ENCODE measurements around the gene KDM3B.
A peak's percentile ranks its signal among the peaks of the same experiment; 100 is the strongest.
"Not testable (repeated sequence)": the region's sequence is repeated elsewhere in the genome, so short reads cannot be mapped to it uniquely, and the experiment has no call there.

The KDM3B gene

DNA sequence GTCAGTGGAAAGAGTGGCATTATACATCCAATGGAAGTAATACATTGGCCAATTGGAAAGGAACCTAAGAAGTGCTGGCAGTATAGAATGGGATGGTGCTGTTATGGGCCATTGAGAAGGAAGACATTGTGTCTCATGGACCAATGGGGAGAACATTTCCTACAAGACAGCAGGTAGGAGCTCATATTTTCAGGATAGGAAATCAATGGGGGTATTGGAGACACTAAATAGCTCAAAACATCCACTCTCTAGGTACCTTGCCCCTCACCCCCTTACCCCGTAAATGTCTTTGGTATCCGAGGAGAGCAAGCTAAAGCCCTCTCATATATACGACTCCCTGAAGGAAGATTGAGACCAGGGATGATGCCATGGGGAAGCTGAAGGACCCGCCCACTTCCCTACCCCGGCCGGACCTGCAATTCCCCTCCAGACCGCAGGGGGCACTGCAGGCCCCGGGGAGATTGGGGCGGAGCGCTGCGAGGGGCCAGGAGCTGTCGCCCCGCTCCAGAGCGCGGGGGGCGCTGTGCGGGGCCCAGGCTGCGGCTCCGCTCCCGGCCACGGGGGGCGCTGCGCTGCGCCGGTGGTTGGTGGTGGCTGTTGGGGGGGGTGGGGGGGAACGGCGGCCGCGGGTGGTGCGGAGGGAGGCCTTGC is at the start of gene KDM3B:
TSS of gene KDM3B (plus strand) at position 615 of the 651 bp plus-strand sequence. CDS start 111 bp downstream, outside the sequence.
- DNase-seq = peak; percentile 36

- no peak for DNase-seq
These were observed 49.1 kb upstream of the KDM3B start for GRCh38 chr5:138303372-138303771.

DNA sequence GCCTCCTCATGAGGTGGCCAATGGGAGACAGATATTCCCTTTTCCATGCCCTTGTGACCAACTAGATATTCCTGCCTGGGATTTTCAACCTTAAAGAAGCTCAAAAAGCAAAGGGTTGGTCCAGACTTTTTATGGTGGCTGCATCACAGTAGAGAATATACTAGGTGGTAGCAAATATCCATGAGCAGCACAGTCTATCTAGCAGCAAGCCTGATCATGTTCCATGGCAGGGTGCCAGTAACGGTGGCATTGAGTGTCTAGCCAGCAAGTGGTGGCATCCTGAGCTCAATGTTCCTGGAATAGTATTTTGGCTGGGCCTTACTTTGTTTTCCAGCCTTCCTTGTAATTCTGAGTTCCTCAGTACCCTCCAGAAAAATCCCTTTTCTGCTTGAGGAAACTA is 46.7 kb upstream of the KDM3B start:
- peak; percentile 66 for DNase-seq

- DNase-seq = no peak
These were observed 36.7 kb upstream of the KDM3B start for GRCh38 chr5:138315751-138316278.

GRCh38 chr5:138316355-138316754 is 36.1 kb upstream of the KDM3B start:
- DNase-seq = no peak

GRCh38 chr5:138318211-138318610 is 34.3 kb upstream of the KDM3B start:
- DNase-seq = not testable (repeated sequence)

GRCh38 chr5:138330813-138331448 is 21.6 kb upstream of the KDM3B start:
- no peak for DNase-seq

DNA sequence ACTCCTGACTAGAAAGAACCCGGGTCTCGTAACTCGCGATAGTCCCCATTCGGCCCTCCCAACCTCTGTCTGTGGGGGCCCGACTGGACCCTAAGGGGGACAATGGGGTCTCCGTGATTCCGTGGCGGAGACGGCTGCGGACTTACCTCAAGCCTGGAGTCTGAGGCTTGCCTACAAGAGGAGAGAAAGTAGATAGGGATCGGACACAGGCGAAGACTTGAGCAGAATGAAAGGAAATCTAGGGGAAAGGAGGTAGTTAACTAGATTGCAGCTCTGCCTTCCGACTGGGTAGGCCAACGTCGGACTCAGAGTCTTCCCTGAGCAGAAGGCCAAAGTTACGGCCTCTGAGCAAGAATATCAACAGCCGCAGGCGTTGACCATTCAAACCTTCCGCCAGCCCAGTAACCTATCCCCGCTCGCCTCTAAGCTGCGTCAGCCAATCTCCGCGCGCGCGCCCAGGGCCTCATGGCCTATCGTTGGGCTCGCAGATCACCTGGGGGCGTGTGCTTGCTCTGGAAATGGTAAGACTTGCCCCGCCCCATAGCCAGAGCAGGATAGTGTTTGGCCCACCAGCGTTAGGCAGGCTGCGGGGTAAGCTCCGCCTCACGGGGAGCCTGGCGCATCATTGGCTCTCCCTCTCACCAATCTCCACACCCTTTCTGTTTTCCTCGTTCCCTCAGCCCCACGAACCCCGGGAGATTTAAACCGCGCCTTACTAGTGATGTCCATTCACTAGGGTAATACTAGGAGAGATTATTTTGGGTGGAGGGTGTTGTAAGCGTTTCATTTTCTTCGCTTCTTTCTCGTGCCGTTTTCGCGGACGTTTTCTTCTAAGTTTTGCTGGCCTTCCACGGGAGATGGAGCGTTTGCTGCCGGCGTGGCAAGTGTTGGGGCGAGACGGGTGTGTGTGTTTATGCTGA is 20.8 kb upstream of the KDM3B start, which contains the start of gene CDC25C:
TSS of gene CDC25C (minus strand) at position 356 of the 920 bp plus-strand sequence. CDS start 624 bp downstream, outside the sequence.
- peak; percentile 94 for DNase-seq

DNA sequence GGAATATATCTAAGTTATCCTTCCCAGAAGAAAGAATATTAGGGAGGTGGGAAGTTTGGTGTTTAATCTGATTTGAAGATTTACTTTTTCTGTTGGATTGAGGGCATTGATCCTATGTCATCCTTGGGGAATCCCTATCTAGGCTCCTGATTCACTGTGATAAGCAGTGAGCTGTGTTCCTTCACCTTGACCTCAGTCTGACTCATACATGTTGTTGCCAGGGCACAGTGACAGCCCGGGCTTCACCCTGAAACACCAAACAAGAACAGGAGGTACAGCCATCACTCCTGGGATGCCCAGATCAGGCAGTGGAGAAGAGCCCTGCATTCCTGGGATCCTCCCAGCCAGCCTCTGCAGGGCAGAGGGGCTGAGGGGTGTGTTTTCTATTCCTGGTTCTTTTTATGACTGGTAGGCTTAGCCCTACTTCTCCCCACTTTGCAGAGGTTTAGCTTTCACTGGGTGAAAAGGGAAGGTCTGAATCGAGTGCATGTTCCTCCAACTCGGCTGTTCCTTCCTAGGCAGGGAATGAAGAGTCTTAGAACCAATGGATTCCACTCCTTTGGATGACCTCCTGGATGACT is 17.5 kb upstream of the KDM3B start:
- no peak for DNase-seq

- DNase-seq = peak; percentile 79
These were observed 15.4 kb upstream of the KDM3B start for GRCh38 chr5:138336952-138337684.

DNA sequence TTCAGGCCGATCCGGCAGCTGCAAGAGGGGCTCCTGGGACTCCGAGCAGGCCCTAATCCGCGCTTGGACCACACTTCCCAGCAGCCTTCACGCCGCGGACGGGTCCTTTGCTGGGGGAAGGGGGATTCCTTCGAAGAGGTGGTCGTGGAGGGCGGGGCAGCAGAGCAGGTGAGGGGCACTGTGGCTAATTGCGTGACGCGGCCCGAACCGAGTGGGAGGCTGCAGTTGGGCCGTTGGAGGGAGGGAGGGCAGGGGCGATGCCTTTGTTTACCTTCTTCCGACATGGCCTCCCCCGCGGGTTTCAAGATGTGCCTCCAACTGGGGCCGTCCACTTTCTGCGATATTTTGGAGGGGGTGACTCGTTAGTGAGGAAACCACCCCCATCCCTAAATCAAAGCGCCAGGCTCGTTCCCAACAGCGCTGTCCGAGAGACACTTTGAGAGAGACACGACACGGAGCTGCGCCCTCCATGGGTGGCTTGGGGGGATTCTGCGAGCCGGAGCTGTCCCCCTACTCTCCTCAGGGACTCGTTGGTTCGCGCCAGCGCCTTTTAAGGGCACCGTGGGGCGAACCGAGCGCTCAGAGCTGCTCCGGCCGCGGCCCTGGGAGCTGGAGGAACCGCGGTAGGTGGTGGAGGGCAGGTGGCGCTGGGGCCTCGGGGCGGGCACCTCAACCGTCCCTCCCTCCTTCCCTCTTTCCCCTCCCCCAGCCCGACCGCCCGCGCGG is 14.6 kb upstream of the KDM3B start, which contains the start of gene FAM53C:
TSS of gene FAM53C (plus strand) at position 582 of the 726 bp plus-strand sequence. CDS start 3,070 bp downstream, outside the sequence.
- peak; percentile 95 for DNase-seq

DNA sequence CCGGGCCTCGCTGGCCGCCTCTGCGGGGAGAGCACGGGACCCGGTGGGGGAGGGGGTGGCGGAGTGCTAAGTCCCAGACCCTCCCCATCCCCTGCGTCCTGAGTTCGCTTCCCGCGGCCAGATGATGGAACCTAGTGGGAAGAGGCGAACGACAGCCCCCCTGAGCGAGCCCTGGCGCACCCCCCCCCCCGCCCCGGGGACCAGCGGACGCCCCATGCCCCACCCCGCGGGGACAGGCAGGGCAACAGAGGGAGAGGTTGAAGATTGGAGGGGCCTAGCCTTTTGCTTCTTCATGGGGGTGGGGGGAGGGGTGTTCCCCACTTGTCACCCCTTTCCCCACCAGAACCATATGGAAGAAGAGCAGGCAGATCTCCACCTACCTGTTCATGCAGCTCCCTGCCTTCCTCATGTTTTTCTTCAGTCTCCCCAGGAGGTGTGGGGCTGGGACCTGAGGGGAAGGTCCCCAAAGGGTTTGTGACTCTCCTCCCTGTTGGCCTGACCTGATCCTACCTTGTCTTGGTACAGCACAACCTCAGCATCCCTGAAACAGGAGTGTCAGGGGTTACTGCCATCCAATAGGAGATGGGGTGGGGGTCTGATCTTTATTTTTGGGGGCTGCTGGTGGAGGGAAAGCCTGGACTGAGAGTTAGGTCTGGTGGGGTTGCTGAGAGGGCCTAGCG is 13.9 kb upstream of the KDM3B start:
- no peak for DNase-seq

GRCh38 chr5:138339091-138339456 is 13.4 kb upstream of the KDM3B start:
- no peak for DNase-seq

- DNase-seq = no peak
These were observed 13.0 kb upstream of the KDM3B start for GRCh38 chr5:138339464-138339863.

DNA sequence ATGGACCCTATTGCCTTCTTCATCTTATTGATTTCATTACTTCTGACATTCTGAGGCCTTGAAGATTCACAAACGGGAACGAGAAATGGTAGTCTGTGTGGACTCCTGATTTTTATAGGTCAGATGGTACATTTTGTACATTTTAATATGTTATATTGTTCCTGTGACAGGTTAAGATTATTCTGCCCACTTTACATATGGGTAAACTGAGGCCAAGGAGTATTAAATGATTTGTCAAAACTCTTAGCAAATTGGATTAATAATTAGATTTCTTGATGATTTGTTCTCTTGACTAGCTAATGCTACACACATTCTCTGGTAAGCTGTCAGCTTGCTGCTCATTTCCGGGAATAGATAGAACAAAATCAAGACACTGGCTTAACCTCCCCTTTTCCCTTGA is 12.5 kb upstream of the KDM3B start:
- no peak for DNase-seq

- no peak for DNase-seq
These were observed 7.4 kb upstream of the KDM3B start for GRCh38 chr5:138344887-138345622.

DNA sequence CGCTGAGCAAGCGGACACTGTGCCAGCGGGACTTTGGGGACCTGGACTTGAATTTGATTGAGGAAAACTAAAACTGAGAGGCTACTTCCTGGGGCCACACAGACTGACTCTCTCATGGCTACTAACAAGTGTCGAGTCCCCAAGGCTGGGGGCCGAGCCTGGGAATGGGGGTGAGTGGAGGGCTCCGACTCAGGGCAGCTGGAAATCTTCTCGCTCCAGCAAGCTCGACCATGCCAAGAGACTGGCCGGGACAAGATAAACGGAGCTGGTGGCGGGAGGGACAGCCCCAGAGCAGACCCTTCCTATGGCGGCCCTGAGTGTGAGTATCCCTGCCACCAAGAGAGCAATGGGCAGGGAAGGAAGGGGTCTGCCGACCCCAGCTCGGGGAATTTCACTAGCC is 5.6 kb upstream of the KDM3B start:
- DNase-seq = no peak

- no peak for DNase-seq
These were observed 2.5 kb upstream of the KDM3B start for GRCh38 chr5:138349852-138350562.

GRCh38 chr5:138350563-138350890 is 2.0 kb upstream of the KDM3B start:
- DNase-seq = no peak
